ENCODE measurements around the gene PEAK1.

The PEAK1 gene

DNA sequence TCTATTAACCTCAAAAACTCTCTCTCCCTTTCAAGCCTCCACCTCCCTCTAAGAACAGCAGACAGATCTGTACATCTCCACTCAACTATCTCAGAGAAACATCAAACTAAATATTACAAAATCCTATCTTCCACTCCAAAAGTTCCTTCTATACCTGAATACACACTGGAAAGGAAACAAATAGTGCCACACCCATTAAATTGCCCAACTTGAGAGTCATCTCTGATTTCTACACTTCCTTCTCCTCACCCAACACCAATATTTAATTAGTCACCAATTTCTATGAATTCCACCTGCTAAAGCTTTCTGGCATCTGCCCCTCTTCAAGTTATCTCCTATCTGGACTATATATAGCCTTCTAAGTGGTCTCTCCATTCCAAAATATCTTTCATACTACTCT is 65.8 kb downstream of the PEAK1 start:
- H3K9me3 ChIP-seq (ENCODE audit: control insufficient read depth in 2 of 2, low read length in 2 of 2) = no peaks in the 10 kb centered on the region

DNA sequence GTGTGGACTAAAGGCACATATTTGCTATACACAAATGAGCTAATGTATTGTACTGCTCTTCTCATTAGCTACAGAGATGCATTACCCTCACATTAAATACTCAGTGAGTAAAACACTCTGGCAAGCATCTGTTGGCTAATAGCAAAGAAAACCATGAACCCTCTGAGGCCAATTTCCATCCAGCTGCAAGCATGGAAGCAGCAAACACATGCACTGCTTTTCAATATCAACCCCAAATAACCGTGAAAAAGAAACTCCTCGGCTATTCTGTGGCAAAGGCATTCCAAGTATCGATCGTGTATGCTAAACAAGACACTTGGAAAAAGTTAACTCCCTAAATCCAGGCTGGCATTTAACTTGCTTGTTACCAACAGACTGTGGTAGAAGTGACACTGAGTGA is 67.0 kb downstream of the PEAK1 start:
- Histone ChIP-seq H3K9ac (ENCODE audit: low read length in 2 of 2) (no peak overlapping the region), H3K4me3 (ENCODE audit: low read length in 2 of 2) (no peak overlapping the region), H3K27me3 (ENCODE audit: control insufficient read depth in 1 of 2, insufficient read depth in 2 of 2, low read length in 2 of 2) (no peaks in the 10 kb centered on the region), H3K27ac (ENCODE audit: low read length) (no peak overlapping the region), H3K9me3 (ENCODE audit: control insufficient read depth in 2 of 2, low read length in 2 of 2) (no peaks in the 10 kb centered on the region), H3K4me1 (ENCODE audit: control insufficient read depth, insufficient read depth, low read length) (no peaks in the 10 kb centered on the region), H3K36me3 (ENCODE audit: control insufficient read depth in 2 of 2, insufficient read depth in 2 of 2, low read length in 2 of 2) (no peaks in the 10 kb centered on the region)

More for the DNA sequence above, 65.8 kb downstream of the PEAK1 start:
- no peak overlapping the region for H3K9ac ChIP-seq (ENCODE audit: low read length in 2 of 2)
- no peak overlapping the region for H3K27ac ChIP-seq (ENCODE audit: low read length)
- no peaks in the 10 kb centered on the region for H3K27me3 ChIP-seq (ENCODE audit: control insufficient read depth in 1 of 2, insufficient read depth in 2 of 2, low read length in 2 of 2)
- no peak overlapping the region for H3K4me3 ChIP-seq (ENCODE audit: low read length in 2 of 2)
- H3K36me3 ChIP-seq (ENCODE audit: control insufficient read depth in 2 of 2, insufficient read depth in 2 of 2, low read length in 2 of 2) = no peaks in the 10 kb centered on the region
- no peaks in the 10 kb centered on the region for H3K4me1 ChIP-seq (ENCODE audit: control insufficient read depth, insufficient read depth, low read length)

DNA sequence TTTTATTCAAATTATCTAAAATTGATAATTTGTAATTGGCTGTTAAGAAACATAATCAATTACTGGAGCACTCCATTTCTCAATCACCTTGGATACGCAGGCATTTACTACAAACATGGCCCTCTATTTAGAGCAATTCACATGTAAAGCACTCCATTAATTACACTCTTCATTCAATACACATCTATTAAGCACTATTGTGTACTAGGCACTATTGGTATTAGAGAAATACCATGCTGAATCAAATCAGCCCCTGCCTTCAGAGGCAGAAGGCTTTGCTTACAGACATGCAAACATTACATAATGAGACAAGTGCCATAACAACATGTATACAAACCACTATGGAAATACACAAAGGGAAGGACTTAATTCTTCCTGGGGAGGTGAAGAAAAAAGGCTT is 69.1 kb downstream of the PEAK1 start:
- H3K4me3 ChIP-seq (ENCODE audit: low read length in 2 of 2) = no peak overlapping the region
- no peaks in the 10 kb centered on the region for H3K27me3 ChIP-seq (ENCODE audit: control insufficient read depth in 1 of 2, insufficient read depth in 2 of 2, low read length in 2 of 2)
- H3K4me1 ChIP-seq (ENCODE audit: control insufficient read depth, insufficient read depth, low read length) = no peaks in the 10 kb centered on the region
- H3K9ac ChIP-seq (ENCODE audit: low read length in 2 of 2) = no peak overlapping the region
- H3K27ac ChIP-seq (ENCODE audit: low read length) = no peak overlapping the region
- H3K9me3 ChIP-seq (ENCODE audit: control insufficient read depth in 2 of 2, low read length in 2 of 2) = no peaks in the 10 kb centered on the region
- H3K36me3 ChIP-seq (ENCODE audit: control insufficient read depth in 2 of 2, insufficient read depth in 2 of 2, low read length in 2 of 2) = no peaks in the 10 kb centered on the region

DNA sequence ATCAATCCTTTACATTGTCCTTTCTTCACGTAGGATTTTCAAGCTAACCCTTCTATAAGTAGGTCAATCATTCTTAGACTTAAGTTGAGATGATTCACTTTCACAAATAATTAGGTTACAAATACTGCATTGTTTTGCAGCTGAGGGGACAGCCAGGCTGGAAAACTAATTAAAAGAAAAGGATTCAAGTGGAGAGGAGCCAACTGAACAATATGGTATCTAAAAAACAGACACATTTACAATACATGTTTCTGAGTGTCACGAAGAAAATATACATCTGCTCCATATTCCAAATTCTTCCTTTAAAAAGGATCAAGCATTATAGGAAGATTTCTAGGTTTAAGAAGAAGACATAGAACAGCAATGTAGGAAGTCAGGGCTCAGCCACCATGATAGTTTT is 70.2 kb downstream of the PEAK1 start:
- no peaks in the 10 kb centered on the region for H3K9me3 ChIP-seq (ENCODE audit: control insufficient read depth in 2 of 2, low read length in 2 of 2)
- H3K4me3 ChIP-seq (ENCODE audit: low read length in 2 of 2) = no peak overlapping the region
- no peak overlapping the region for H3K9ac ChIP-seq (ENCODE audit: low read length in 2 of 2)
- no peak overlapping the region for H3K27ac ChIP-seq (ENCODE audit: low read length)
- H3K36me3 ChIP-seq (ENCODE audit: control insufficient read depth in 2 of 2, insufficient read depth in 2 of 2, low read length in 2 of 2) = no peaks in the 10 kb centered on the region
- H3K4me1 ChIP-seq (ENCODE audit: control insufficient read depth, insufficient read depth, low read length) = no peaks in the 10 kb centered on the region
- H3K27me3 ChIP-seq (ENCODE audit: control insufficient read depth in 1 of 2, insufficient read depth in 2 of 2, low read length in 2 of 2) = no peaks in the 10 kb centered on the region

DNA sequence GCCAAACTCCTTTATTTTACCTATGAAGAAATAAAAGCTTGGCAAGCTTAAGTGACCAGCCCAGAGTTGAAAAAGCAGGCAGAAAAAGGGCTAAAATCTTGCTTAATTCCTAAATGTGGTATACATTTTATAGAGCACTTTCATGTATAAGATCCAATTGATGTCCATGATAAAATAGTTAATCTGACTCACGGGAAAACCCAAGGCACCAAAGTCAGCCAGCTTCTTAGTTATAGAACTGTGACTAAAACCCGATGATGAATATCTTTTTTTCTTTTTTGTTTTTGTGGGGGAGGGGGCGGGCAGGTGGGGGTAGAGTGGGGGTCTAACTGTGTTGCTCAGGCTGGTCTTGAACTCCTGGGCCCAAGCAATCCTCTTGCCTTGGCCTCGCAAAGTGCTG is 71.4 kb downstream of the PEAK1 start:
- no peaks in the 10 kb centered on the region for H3K4me1 ChIP-seq (ENCODE audit: control insufficient read depth, insufficient read depth, low read length)
- H3K27ac ChIP-seq (ENCODE audit: low read length) = no peak overlapping the region
- H3K9ac ChIP-seq (ENCODE audit: low read length in 2 of 2) = no peak overlapping the region
- no peaks in the 10 kb centered on the region for H3K27me3 ChIP-seq (ENCODE audit: control insufficient read depth in 1 of 2, insufficient read depth in 2 of 2, low read length in 2 of 2)
- H3K36me3 ChIP-seq (ENCODE audit: control insufficient read depth in 2 of 2, insufficient read depth in 2 of 2, low read length in 2 of 2) = no peaks in the 10 kb centered on the region
- no peak overlapping the region for H3K4me3 ChIP-seq (ENCODE audit: low read length in 2 of 2)
- no peaks in the 10 kb centered on the region for H3K9me3 ChIP-seq (ENCODE audit: control insufficient read depth in 2 of 2, low read length in 2 of 2)

DNA sequence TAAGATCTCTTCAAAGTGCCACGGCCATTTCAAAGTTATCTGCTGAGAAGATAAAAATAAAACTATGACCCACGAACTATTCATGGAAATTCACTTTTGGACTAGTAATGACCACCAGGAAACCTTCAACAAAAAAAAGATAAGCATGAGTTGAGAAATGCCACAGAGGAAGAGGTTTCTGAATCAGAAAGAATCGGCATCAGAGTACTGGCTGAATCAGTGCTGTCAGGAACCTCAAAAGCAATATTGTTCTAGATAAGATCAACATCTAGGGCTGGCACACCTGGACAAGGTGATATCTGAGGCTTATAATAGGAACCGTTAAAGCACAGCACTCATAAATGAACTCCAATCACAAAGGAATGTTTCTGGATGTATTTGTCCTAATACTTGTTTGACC is 72.7 kb downstream of the PEAK1 start:
- H3K4me1 ChIP-seq (ENCODE audit: control insufficient read depth, insufficient read depth, low read length) = no peaks in the 10 kb centered on the region
- no peaks in the 10 kb centered on the region for H3K36me3 ChIP-seq (ENCODE audit: control insufficient read depth in 2 of 2, insufficient read depth in 2 of 2, low read length in 2 of 2)
- H3K4me3 ChIP-seq (ENCODE audit: low read length in 2 of 2) = no peak overlapping the region
- H3K9me3 ChIP-seq (ENCODE audit: control insufficient read depth in 2 of 2, low read length in 2 of 2) = no peaks in the 10 kb centered on the region
- H3K27ac ChIP-seq (ENCODE audit: low read length) = no peak overlapping the region
- no peaks in the 10 kb centered on the region for H3K27me3 ChIP-seq (ENCODE audit: control insufficient read depth in 1 of 2, insufficient read depth in 2 of 2, low read length in 2 of 2)
- H3K9ac ChIP-seq (ENCODE audit: low read length in 2 of 2) = no peak overlapping the region

DNA sequence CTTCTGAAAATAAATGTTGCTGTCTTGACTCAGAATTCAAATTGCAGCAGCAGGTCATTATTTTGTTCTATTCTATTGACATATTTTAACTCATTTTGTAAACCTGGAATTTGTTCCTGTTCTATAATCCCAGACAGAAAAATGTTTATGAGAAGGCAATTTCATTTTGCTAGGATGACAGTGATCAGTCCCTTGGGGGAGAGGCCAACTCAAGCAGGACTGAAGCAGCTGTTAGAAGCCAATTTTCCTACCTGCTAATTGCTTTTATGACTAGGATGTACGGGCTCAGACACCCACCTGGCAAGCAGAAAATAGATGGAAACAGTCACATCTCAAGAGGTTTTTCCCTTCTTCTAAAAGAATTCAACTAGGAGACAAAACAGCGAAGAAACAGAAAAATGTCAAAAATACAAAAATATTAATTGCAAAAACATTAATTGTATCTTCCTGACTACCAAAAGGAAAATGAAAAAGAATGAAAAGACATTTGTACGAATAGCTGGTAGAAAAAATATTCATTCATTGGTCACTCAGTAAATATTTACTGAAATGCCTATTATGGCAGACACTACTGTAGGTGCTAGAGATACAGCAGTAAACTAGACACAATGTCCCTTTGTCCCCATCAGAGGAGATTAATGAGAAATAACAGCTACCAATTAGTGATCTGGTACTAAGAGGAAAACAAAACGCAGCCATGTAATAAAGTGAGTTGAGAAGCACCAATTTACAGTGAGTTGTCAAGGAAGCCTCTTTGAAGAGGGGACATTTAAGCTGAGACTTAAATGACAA is 73.5 kb downstream of the PEAK1 start:
- Histone ChIP-seq H3K9me3 (ENCODE audit: control insufficient read depth in 2 of 2, low read length in 2 of 2) (no peaks in the 10 kb centered on the region), H3K9ac (ENCODE audit: low read length in 2 of 2) (no peak overlapping the region), H3K36me3 (ENCODE audit: control insufficient read depth in 2 of 2, insufficient read depth in 2 of 2, low read length in 2 of 2) (no peaks in the 10 kb centered on the region), H3K4me3 (ENCODE audit: low read length in 2 of 2) (no peak overlapping the region), H3K27me3 (ENCODE audit: control insufficient read depth in 1 of 2, insufficient read depth in 2 of 2, low read length in 2 of 2) (no peaks in the 10 kb centered on the region), H3K27ac (ENCODE audit: low read length) (no peak overlapping the region), H3K4me1 (ENCODE audit: control insufficient read depth, insufficient read depth, low read length) (no peaks in the 10 kb centered on the region)

DNA sequence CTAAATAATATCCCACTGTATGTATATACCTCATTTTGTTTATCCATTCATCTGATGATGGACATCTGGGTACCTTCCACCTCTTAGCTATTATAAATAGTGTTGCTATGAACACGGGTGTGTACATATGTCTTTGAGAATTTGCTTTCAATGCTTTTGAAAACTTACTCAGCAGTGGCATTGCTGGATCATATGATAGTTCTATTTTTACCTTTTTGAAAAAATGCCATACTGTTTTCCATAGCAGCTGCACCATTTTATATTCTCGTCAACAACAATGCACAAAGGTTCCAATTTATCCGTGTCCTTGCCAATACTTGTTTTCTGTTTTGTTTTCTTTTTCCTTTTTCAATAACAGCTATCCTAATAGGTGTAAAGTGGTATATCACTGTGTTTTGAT is 77.1 kb downstream of the PEAK1 start:
- H3K4me3 ChIP-seq (ENCODE audit: low read length in 2 of 2) = no peak overlapping the region
- H3K4me1 ChIP-seq (ENCODE audit: control insufficient read depth, insufficient read depth, low read length) = no peaks in the 10 kb centered on the region
- H3K9ac ChIP-seq (ENCODE audit: low read length in 2 of 2) = no peak overlapping the region
- no peaks in the 10 kb centered on the region for H3K27me3 ChIP-seq (ENCODE audit: control insufficient read depth in 1 of 2, insufficient read depth in 2 of 2, low read length in 2 of 2)
- H3K27ac ChIP-seq (ENCODE audit: low read length) = no peak overlapping the region
- H3K9me3 ChIP-seq (ENCODE audit: control insufficient read depth in 2 of 2, low read length in 2 of 2) = no peaks in the 10 kb centered on the region
- no peaks in the 10 kb centered on the region for H3K36me3 ChIP-seq (ENCODE audit: control insufficient read depth in 2 of 2, insufficient read depth in 2 of 2, low read length in 2 of 2)

DNA sequence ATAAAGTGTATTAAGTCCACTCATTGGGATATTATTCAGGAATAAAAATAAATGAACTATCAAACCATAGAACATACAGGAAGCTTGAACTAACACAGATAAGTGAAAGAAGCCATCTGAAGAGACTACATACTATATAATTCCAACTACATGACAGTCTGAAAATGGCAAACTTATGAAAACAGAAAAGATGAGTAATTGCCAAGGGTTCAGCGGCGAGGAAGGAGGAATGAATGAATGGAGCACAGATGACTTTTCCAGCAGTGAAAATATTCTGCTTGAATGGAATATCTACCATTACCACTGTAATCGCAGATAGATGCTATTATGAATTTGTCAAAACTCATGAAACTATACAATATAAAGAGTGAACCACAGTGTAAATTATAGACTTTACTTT is 79.7 kb downstream of the PEAK1 start:
- H3K27me3 ChIP-seq (ENCODE audit: control insufficient read depth in 1 of 2, insufficient read depth in 2 of 2, low read length in 2 of 2) = no peaks in the 10 kb centered on the region
- H3K36me3 ChIP-seq (ENCODE audit: control insufficient read depth in 2 of 2, insufficient read depth in 2 of 2, low read length in 2 of 2) = no peaks in the 10 kb centered on the region
- H3K9ac ChIP-seq (ENCODE audit: low read length in 2 of 2) = no peak overlapping the region
- no peak overlapping the region for H3K27ac ChIP-seq (ENCODE audit: low read length)
- H3K4me3 ChIP-seq (ENCODE audit: low read length in 2 of 2) = no peak overlapping the region
- H3K9me3 ChIP-seq (ENCODE audit: control insufficient read depth in 2 of 2, low read length in 2 of 2) = no peaks in the 10 kb centered on the region
- H3K4me1 ChIP-seq (ENCODE audit: control insufficient read depth, insufficient read depth, low read length) = no peaks in the 10 kb centered on the region

DNA sequence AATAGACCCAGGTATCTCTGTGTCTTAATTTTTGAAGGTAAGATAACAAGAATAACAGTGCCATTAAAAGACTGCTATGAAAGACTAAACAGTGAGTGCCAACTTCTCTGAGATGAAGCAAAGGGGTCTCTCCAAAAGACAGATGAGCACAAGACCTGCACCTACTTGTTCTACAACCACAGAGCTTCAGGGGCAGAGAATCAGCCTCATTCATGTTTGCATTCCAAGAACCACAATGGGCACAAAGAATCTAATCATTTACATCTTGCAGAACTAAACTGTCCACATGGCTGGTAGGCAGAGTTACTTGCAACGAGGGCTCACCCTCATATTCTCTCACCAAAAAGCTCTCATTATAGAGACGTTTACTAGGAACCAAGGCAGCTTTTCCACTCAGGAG is 83.9 kb downstream of the PEAK1 start:
- Histone ChIP-seq H3K36me3 (ENCODE audit: control insufficient read depth in 2 of 2, insufficient read depth in 2 of 2, low read length in 2 of 2) (no peaks in the 10 kb centered on the region), H3K27me3 (ENCODE audit: control insufficient read depth in 1 of 2, insufficient read depth in 2 of 2, low read length in 2 of 2) (no peaks in the 10 kb centered on the region), H3K9ac (ENCODE audit: low read length in 2 of 2) (no peak overlapping the region)

DNA sequence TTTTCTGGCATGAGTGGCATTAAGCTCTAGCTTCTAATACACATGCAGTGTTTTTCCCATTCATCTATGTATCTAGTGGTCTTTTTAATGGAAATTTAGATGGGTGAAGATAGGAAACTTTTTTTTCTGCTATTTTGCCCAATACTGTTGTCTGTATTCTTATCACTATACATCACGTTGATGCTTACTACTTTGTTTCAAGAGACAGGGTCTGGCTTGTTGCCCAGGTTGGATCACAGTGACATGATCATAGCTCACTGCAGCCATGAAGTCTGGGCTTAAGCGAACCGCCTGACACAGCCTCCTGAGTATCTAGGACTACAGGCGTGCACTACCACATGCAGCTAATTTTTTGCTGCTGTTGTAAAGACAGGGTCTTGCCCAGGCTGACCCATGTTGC is 84.6 kb downstream of the PEAK1 start:
- no peak overlapping the region for H3K4me3 ChIP-seq (ENCODE audit: low read length in 2 of 2)
- no peaks in the 10 kb centered on the region for H3K9me3 ChIP-seq (ENCODE audit: control insufficient read depth in 2 of 2, low read length in 2 of 2)
- no peaks in the 10 kb centered on the region for H3K27me3 ChIP-seq (ENCODE audit: control insufficient read depth in 1 of 2, insufficient read depth in 2 of 2, low read length in 2 of 2)
- no peaks in the 10 kb centered on the region for H3K36me3 ChIP-seq (ENCODE audit: control insufficient read depth in 2 of 2, insufficient read depth in 2 of 2, low read length in 2 of 2)
- no peaks in the 10 kb centered on the region for H3K4me1 ChIP-seq (ENCODE audit: control insufficient read depth, insufficient read depth, low read length)
- H3K27ac ChIP-seq (ENCODE audit: low read length) = no peak overlapping the region
- no peak overlapping the region for H3K9ac ChIP-seq (ENCODE audit: low read length in 2 of 2)

More for the DNA sequence above, 83.9 kb downstream of the PEAK1 start:
- Histone ChIP-seq H3K4me3 (ENCODE audit: low read length in 2 of 2) (no peak overlapping the region), H3K9me3 (ENCODE audit: control insufficient read depth in 2 of 2, low read length in 2 of 2) (no peaks in the 10 kb centered on the region), H3K4me1 (ENCODE audit: control insufficient read depth, insufficient read depth, low read length) (no peaks in the 10 kb centered on the region), H3K27ac (ENCODE audit: low read length) (no peak overlapping the region)
